K562 (cell line): ENCODE data around the gene CISD3. TPM values are rescaled to one million over a fixed set of nuclear protein-coding genes. Genes with fewer than 3 reads are reported as not detected.
A peak's percentile ranks its signal among the peaks of the same experiment; 100 is the strongest.

ENCODE experiments used
- BRD9 ChIP-seq: fragments of 450-650 bp; IDR thresholded peaks from 2 replicates; pipeline ENCODE4 v1.6.1; 2018; ENCODE audit warnings: low read depth; ENCODE audit not compliant: partially characterized antibody
- CAMTA2 ChIP-seq: fragments of 250-450 bp; sonication (Bioruptor Pico); conservative IDR thresholded peaks from 2 replicates; pipeline ENCODE4 v1.5.1; 2022
- ELF4 ChIP-seq: fragments of 450-650 bp; formaldehyde crosslinking; IDR thresholded peaks from 2 replicates; pipeline ENCODE4 v1.4.0; 2022; ENCODE audit warnings: missing genetic modification characterization
- FUS ChIP-seq: fragments of 200-400 bp; formaldehyde crosslinking; optimal IDR thresholded peaks from 2 replicates; pipeline ENCODE3; 2017; ENCODE audit warnings: low read depth, low read length
- HLTF ChIP-seq: fragments of 450-650 bp; IDR thresholded peaks from 2 replicates; pipeline ENCODE4 v1.6.1; 2016
- HSF4 ChIP-seq: fragments of 250-450 bp; sonication (Bioruptor Pico); IDR thresholded peaks from 2 replicates; pipeline ENCODE4 v2.1.2; 2022; ENCODE audit warnings: mild to moderate bottlenecking, moderate library complexity, borderline replicate concordance
- L3MBTL2 ChIP-seq: fragments of 450-650 bp; IDR thresholded peaks from 2 replicates; pipeline ENCODE4 v1.6.1; 2016; ENCODE audit warnings: mild to moderate bottlenecking, moderate library complexity
- MBD2 ChIP-seq: sonication (generic); IDR thresholded peaks from 2 replicates; pipeline ENCODE4 v1.6.1; 2016; ENCODE audit warnings: low read depth, borderline replicate concordance
- MED1 ChIP-seq: sonication (generic); formaldehyde crosslinking; IDR thresholded peaks from 2 replicates; pipeline ENCODE4 v1.8.1; 2023; ENCODE audit warnings: missing genetic modification reagents, borderline replicate concordance
- NR2C2 ChIP-seq, 2 experiments: fragments of 200-800 bp in 1 of 2; sonication (Bioruptor generic) in 1 of 2; sonication (generic) in 1 of 2; formaldehyde crosslinking in 1 of 2; IDR thresholded peaks; 2 replicates each; pipeline versions ENCODE4 v1.6.1 to v1.8.0; 2016 to 2022; ENCODE audit warnings: mild to moderate bottlenecking in 1 of 2, missing compliant biosample characterization in 1 of 2, missing genetic modification characterization in 1 of 2, missing genetic modification reagents in 1 of 2
- PHTF2 ChIP-seq: fragments of 250-450 bp; sonication (Bioruptor Pico); IDR thresholded peaks from 2 replicates; pipeline ENCODE4 v1.5.0; 2021; ENCODE audit warnings: mild to moderate bottlenecking
- POLR3A ChIP-seq: IDR thresholded peaks from 2 replicates; pipeline ENCODE4 v1.6.1; 2011; ENCODE audit warnings: borderline replicate concordance, mild to moderate bottlenecking, moderate library complexity; ENCODE audit not compliant: insufficient read length, insufficient read depth; ENCODE audit errors: extremely low read depth
- ZBTB7A ChIP-seq: IDR thresholded peaks from 2 replicates; pipeline ENCODE4 v1.6.1; 2011; ENCODE audit warnings: low read depth, mild to moderate bottlenecking, low read length, moderate library complexity, borderline replicate concordance; ENCODE audit not compliant: control insufficient read depth
- ZNF124 ChIP-seq: sonication (generic); formaldehyde crosslinking; IDR thresholded peaks from 2 replicates; pipeline ENCODE4 v1.8.1; 2022; ENCODE audit warnings: missing genetic modification reagents
- ZNF217 ChIP-seq: sonication (generic); formaldehyde crosslinking; IDR thresholded peaks from 2 replicates; pipeline ENCODE4 v1.8.0; 2022; ENCODE audit warnings: mild to moderate bottlenecking, missing genetic modification reagents
- ZNF324 ChIP-seq: fragments of 250-450 bp; sonication (Bioruptor Pico); IDR thresholded peaks from 2 replicates; pipeline ENCODE4 v1.4.0; 2020; ENCODE audit warnings: mild to moderate bottlenecking
- polyA plus RNA-seq, 8 experiments: library from polyadenylated mRNA; depleted of rRNA in 4 of 8; stranded (reverse) in 5 of 8; unstranded in 3 of 8; fragments of >200 nt; fragmentation: Nextera tagmentation in 2 of 8; fragmentation: Illumina TruSeq in 1 of 8; extraction: Ambion mirVana in 2 of 8; extraction: Trizol in 1 of 8; gene quantifications; 2 replicates each; pipeline versions ENCODE4 v1.2.1 to v1.2.3, GENCODE V29; 2011 to 2014; ENCODE audit warnings: inconsistent platforms in 1 of 8, missing spikeins in 1 of 8
- total RNA-seq, 7 experiments: library from RNA; depleted of rRNA in 6 of 7; stranded (reverse); fragments of >200 nt in 6 of 7; fragmentation: Illumina TruSeq in 2 of 7; extraction: Trizol in 2 of 7; gene quantifications; 2 replicates each; pipeline versions ENCODE4 v1.2.1 to v1.2.3, GENCODE V29; 2011 to 2021; ENCODE audit warnings: low replicate concordance in 1 of 7
- TF ChIP-seq, protein P1 (sequence below): fragments of 450-650 bp; IDR thresholded peaks from 2 replicates; pipeline ENCODE4 v1.6.1; 2014; ENCODE audit warnings: low read depth, mild to moderate bottlenecking, moderate library complexity, borderline replicate concordance
- TF ChIP-seq, protein P2 (sequence below), 2 experiments: fragments of 450-650 bp; IDR thresholded peaks; 2 replicates each; pipeline ENCODE4 v1.6.1; 2018; ENCODE audit warnings: mild to moderate bottlenecking in 2 of 2, low read depth in 1 of 2; ENCODE audit not compliant: partially characterized antibody in 2 of 2
- TF ChIP-seq, protein P3 (sequence below): fragments of 250-450 bp; sonication (Bioruptor Pico); IDR thresholded peaks from 2 replicates; pipeline ENCODE4 v1.8.0; 2022; ENCODE audit warnings: inconsistent platforms, mild to moderate bottlenecking, moderate library complexity, borderline replicate concordance
- TF ChIP-seq, protein P4 (sequence below): fragments of 450-650 bp; formaldehyde crosslinking; IDR thresholded peaks from 2 replicates; pipeline ENCODE4 v1.4.0; 2020; ENCODE audit warnings: mild to moderate bottlenecking, moderate library complexity

CISD3 gene
- total and polyA plus RNA-seq, 9 of the 15 experiments (the other 6 are each of a cell fraction or from before 2014, with no cell fraction given), result 5.0 to 60.7 (median 15.7) TPM

DNA sequence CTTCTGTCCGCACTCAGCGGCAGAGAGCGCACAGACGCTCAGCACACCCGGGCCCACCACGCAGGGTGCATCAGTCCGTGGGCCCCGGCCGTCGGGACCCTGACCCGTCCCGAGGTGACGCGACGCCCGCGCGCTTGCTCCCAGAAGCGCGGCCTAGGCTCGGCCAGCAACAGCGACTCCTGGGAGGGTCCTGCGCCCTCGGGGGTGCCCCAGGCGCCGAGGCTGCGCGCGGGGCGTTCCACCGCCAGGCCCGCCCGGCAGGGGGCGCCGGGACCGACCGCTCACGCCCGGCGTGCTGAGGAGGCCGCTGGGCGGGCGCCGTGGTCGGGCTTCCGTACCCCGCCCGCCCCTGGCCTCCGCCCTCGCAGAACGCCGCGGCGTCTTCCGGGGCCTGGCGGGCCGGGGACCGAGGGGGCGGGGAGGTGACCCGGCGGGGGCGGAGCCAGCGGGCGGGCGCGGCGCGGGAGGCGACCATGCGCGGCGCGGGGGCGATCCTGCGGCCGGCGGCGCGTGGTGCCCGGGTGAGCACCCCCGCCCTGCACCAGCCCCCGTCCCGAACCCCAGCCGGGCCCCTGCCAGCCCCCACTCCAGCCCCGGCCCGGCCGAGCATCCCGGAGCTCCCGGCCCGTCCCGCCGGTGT is at the start of gene CISD3 (continued):
- TF ChIP-seq L3MBTL2 (peak; percentile 74), ELF4 (CRISPR knock-in tag) (no peak), ZNF124 (CRISPR knock-in tag) (no peak), FUS (no peak), HLTF (no peak), HSF4 (CRISPR knock-in tag) (no peak), MBD2 (no peak), NR2C2 (CRISPR knock-in tag; IDR thresholded peaks at IDR 0.05) (no peak), NR2C2 (tag; IDR thresholded peaks at IDR 0.05) (peak; percentile 87), CAMTA2 (CRISPR knock-in tag) (no peak), ZBTB7A (peak; percentile 96), ZNF324 (CRISPR knock-in tag) (no peak), ZNF217 (CRISPR knock-in tag) (no peak), POLR3A (no peak), MED1 (CRISPR knock-in tag) (no peak), BRD9 (no peak), PHTF2 (no peak)
- TF ChIP-seq, protein P1, sequence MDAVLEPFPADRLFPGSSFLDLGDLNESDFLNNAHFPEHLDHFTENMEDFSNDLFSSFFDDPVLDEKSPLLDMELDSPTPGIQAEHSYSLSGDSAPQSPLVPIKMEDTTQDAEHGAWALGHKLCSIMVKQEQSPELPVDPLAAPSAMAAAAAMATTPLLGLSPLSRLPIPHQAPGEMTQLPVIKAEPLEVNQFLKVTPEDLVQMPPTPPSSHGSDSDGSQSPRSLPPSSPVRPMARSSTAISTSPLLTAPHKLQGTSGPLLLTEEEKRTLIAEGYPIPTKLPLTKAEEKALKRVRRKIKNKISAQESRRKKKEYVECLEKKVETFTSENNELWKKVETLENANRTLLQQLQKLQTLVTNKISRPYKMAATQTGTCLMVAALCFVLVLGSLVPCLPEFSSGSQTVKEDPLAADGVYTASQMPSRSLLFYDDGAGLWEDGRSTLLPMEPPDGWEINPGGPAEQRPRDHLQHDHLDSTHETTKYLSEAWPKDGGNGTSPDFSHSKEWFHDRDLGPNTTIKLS, result 0 out of 2 replicates have a peak, but pooled peaks have one; percentile 37
- TF ChIP-seq, protein P2, sequence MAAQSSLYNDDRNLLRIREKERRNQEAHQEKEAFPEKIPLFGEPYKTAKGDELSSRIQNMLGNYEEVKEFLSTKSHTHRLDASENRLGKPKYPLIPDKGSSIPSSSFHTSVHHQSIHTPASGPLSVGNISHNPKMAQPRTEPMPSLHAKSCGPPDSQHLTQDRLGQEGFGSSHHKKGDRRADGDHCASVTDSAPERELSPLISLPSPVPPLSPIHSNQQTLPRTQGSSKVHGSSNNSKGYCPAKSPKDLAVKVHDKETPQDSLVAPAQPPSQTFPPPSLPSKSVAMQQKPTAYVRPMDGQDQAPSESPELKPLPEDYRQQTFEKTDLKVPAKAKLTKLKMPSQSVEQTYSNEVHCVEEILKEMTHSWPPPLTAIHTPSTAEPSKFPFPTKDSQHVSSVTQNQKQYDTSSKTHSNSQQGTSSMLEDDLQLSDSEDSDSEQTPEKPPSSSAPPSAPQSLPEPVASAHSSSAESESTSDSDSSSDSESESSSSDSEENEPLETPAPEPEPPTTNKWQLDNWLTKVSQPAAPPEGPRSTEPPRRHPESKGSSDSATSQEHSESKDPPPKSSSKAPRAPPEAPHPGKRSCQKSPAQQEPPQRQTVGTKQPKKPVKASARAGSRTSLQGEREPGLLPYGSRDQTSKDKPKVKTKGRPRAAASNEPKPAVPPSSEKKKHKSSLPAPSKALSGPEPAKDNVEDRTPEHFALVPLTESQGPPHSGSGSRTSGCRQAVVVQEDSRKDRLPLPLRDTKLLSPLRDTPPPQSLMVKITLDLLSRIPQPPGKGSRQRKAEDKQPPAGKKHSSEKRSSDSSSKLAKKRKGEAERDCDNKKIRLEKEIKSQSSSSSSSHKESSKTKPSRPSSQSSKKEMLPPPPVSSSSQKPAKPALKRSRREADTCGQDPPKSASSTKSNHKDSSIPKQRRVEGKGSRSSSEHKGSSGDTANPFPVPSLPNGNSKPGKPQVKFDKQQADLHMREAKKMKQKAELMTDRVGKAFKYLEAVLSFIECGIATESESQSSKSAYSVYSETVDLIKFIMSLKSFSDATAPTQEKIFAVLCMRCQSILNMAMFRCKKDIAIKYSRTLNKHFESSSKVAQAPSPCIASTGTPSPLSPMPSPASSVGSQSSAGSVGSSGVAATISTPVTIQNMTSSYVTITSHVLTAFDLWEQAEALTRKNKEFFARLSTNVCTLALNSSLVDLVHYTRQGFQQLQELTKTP (IDR thresholded peaks at IDR 0.05; ENCODE audit: low read depth in 1 of 2, partially characterized antibody in 2 of 2), result no peak
- TF ChIP-seq, protein P3, sequence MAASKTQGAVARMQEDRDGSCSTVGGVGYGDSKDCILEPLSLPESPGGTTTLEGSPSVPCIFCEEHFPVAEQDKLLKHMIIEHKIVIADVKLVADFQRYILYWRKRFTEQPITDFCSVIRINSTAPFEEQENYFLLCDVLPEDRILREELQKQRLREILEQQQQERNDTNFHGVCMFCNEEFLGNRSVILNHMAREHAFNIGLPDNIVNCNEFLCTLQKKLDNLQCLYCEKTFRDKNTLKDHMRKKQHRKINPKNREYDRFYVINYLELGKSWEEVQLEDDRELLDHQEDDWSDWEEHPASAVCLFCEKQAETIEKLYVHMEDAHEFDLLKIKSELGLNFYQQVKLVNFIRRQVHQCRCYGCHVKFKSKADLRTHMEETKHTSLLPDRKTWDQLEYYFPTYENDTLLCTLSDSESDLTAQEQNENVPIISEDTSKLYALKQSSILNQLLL (CRISPR knock-in tag), result no peak
- TF ChIP-seq, protein P4, sequence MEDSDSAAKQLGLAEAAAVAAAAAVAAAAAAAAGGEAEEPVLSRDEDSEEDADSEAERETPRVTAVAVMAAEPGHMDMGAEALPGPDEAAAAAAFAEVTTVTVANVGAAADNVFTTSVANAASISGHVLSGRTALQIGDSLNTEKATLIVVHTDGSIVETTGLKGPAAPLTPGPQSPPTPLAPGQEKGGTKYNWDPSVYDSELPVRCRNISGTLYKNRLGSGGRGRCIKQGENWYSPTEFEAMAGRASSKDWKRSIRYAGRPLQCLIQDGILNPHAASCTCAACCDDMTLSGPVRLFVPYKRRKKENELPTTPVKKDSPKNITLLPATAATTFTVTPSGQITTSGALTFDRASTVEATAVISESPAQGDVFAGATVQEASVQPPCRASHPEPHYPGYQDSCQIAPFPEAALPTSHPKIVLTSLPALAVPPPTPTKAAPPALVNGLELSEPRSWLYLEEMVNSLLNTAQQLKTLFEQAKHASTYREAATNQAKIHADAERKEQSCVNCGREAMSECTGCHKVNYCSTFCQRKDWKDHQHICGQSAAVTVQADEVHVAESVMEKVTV (CRISPR knock-in tag), result no peak
